Measurements from ENCODE around the gene TMEM178B. TPM values are rescaled to one million over a fixed set of nuclear protein-coding genes. Genes with fewer than 3 reads are reported as not detected.
A peak's percentile ranks its signal among the peaks of the same experiment; 100 is the strongest.

TMEM178B gene
- total RNA-seq, 4 donors from 2014 or later, result 0.15 to 1.2 (median 0.58) TPM

DNA sequence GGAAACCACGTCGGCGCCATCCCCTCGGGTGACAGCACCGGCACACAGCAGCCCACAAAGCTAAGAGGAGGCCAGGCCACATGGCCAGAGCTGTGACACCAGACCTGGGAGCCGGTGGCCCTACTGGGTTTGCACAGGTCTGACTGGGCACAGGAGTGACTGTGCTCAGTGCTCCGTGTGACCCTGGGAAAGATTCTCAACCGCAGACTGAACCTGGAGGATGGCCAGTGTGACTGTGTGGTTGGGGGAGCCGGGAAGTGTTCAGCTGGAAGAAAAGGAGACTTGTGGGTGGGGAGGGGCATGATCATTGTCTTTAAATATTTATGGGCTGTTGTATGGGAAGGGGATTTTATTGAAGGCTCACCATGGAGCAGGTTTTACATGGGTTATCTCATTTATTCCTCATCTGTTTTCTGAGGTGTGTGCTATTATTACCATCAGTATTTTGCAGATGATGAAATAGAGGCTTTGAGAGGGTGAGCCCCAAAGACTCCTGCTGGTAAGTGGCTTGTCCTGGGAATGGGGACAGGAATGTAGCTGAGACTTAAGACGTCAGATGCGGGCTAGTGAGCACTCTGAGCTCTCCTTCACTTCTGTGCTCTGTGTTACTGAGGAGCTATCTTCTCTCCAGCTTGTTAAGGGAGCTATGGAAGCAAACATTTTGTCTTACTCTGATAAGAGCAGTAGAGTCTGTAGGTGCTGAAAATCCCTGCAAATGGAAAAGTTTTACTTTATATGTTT lies 127.5 kb downstream of the TMEM178B start:
- intact Hi-C loops (cut with DNase I; ENCODE audit: low total_unique reads), result no loop called here
- H3K4me3 ChIP-seq (ENCODE audit: low read depth, poor library complexity, severe bottlenecking), result no peak overlapping the region
- TF ChIP-seq POLR2A (IDR thresholded peaks at IDR 0.05), result no peak
- TF ChIP-seq, protein P1, sequence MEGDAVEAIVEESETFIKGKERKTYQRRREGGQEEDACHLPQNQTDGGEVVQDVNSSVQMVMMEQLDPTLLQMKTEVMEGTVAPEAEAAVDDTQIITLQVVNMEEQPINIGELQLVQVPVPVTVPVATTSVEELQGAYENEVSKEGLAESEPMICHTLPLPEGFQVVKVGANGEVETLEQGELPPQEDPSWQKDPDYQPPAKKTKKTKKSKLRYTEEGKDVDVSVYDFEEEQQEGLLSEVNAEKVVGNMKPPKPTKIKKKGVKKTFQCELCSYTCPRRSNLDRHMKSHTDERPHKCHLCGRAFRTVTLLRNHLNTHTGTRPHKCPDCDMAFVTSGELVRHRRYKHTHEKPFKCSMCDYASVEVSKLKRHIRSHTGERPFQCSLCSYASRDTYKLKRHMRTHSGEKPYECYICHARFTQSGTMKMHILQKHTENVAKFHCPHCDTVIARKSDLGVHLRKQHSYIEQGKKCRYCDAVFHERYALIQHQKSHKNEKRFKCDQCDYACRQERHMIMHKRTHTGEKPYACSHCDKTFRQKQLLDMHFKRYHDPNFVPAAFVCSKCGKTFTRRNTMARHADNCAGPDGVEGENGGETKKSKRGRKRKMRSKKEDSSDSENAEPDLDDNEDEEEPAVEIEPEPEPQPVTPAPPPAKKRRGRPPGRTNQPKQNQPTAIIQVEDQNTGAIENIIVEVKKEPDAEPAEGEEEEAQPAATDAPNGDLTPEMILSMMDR (IDR thresholded peaks at IDR 0.05), result no peak
- DNase-seq (ENCODE audit: low spot score in 2 of 2), result peak in 1 of 2 donors; percentile 68
- WGBS, 2 donors, result 67 to 72% methylated on average over 11 of the region's 11 CpGs

DNA sequence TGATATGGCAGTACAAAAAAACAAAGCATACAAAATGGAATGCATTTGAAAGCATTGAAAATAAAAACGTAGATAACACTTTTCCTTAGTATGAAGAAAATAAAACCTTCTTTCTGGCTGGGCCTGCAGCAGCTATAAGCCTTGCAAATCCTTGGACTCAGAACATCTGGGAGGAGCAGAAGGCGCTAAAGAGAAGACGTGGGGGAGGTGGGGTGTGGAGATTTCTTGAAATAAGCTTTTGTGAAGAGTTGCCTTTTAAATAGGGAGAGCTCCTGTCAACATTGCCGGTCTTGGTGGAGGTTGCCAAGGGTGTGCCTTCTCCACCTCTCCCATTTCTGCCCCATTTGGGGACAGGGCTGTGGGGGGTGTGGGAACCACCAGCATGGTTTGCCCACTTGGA lies 128.7 kb downstream of the TMEM178B start:
- no peak for TF ChIP-seq POLR2A (IDR thresholded peaks at IDR 0.05)
- TF ChIP-seq, protein P1 (IDR thresholded peaks at IDR 0.05), result no peak
- DNase-seq (ENCODE audit: low spot score in 2 of 2), result no peak
- no peak overlapping the region for H3K4me3 ChIP-seq (ENCODE audit: low read depth, poor library complexity, severe bottlenecking)
- intact Hi-C loops (cut with DNase I; ENCODE audit: low total_unique reads), result no loop called here
- WGBS, 2 donors, result 48 to 51% methylated on average over 4 of the region's 4 CpGs

- no peak overlapping the region for H3K4me3 ChIP-seq (ENCODE audit: low read depth, poor library complexity, severe bottlenecking)
- DNase-seq (ENCODE audit: low spot score in 2 of 2), result no peak
- intact Hi-C loops (cut with DNase I; ENCODE audit: low total_unique reads), result no loop called here
- no peak for TF ChIP-seq POLR2A (IDR thresholded peaks at IDR 0.05)
- TF ChIP-seq, protein P1 (IDR thresholded peaks at IDR 0.05), result no peak
- WGBS, 2 donors, result 81 to 86% methylated on average over 6 of the region's 6 CpGs
Observed at GRCh38 chr7:141203177-141203576, 129.3 kb downstream of the TMEM178B start.

DNA sequence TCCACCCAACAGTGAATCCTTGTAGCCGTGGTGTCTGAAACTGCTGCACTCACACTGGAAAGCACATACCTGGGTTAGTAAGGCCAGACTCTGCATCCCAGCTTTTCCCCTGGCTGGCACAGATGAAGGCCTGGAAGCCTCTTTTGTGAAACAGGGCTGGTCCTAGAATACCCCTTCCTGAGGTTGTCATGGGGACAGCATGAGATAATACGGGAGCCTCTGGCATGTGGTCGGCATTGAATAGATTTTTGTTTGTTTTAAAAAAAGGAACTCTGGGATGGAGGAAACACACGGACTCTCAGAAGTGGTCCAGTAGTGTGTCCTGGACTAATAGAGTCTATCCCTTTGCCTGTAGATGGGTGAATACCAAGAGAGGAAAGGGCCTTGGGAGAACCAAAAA lies 129.7 kb downstream of the TMEM178B start:
- H3K4me3 ChIP-seq (ENCODE audit: low read depth, poor library complexity, severe bottlenecking), result no peak overlapping the region
- intact Hi-C loops (cut with DNase I; ENCODE audit: low total_unique reads), result no loop called here
- 45 to 62% methylated on average over 4 of the region's 4 CpGs for WGBS, 2 donors
- peak in 1 of 2 donors; percentile 52 for DNase-seq (ENCODE audit: low spot score in 2 of 2)
- no peak for TF ChIP-seq POLR2A (IDR thresholded peaks at IDR 0.05)

DNA sequence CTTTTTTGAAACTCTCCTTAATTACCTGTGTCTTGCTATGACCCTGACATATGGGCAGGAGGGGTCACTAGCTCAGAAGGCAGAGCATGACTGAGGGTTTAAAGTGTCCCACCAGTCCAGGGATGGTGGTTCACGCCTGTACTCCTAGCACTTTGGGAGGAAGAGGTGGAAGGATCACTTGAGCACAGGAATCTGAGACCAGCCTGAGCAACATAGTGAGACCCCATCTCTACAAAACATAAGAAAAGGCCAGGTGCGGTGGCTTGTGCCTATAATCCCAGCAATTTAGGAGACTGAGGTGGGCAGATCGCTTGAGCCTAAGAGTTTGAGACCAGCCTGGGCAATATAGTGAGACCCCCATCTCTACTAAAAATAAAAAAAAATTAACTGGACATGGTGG lies 133.8 kb downstream of the TMEM178B start:
- intact Hi-C loops (cut with DNase I; ENCODE audit: low total_unique reads), result no loop called here
- no peak overlapping the region for H3K4me3 ChIP-seq (ENCODE audit: low read depth, poor library complexity, severe bottlenecking)
- DNase-seq (ENCODE audit: low spot score in 2 of 2), result no peak
- 88 to 92% methylated on average over 3 of the region's 3 CpGs for WGBS, 2 donors
- no peak for TF ChIP-seq POLR2A (IDR thresholded peaks at IDR 0.05)
- TF ChIP-seq, protein P1 (IDR thresholded peaks at IDR 0.05), result no peak

DNA sequence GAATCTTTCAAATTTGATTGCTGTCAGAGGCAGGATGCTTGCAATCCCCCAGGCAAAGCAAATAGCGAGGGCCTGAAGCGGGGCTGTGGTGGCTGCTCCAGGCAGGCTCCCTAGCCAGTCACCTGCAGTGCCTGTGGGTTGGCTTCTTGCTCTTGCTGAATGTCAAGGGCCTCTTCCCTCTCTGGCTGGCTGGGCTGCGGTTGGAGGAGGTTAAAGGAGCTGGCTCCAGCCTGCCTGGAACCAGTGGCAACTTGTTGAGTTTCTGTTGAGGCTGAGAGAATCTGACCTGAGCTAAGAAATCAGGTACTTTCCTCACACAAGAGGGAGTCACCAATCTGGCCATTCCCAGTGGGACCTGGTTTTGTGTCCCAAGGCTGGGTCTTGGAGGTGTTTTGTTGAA lies 134.7 kb downstream of the TMEM178B start:
- no peak for TF ChIP-seq POLR2A (IDR thresholded peaks at IDR 0.05)
- TF ChIP-seq, protein P1 (IDR thresholded peaks at IDR 0.05), result no peak
- no peak overlapping the region for H3K4me3 ChIP-seq (ENCODE audit: low read depth, poor library complexity, severe bottlenecking)
- 38 to 56% methylated on average over 3 of the region's 3 CpGs for WGBS, 2 donors
- intact Hi-C loops (cut with DNase I; ENCODE audit: low total_unique reads), result no loop called here
- no peak for DNase-seq (ENCODE audit: low spot score in 2 of 2)

Data from lower leg skin (tissue), 4 donors.